CD14-positive monocyte (primary cell): ENCODE results near the gene ELN. TPM values are rescaled to one million over a fixed set of nuclear protein-coding genes. Genes with fewer than 3 reads are reported as not detected.

Experiments used
- DNase-seq, 3 donors: peaks; one replicate each; pipeline ENCODE4 v3.0.0-alpha.2; 2011 to 2022
- H2AFZ ChIP-seq: 2 replicates; pipeline ENCODE4 v1.6.0; 2012; ENCODE audit warnings: mild to moderate bottlenecking, low read depth, low read length, inconsistent platforms; ENCODE audit not compliant: insufficient read depth, poor library complexity, severe bottlenecking
- H3K27ac ChIP-seq, 2 donors: 1 replicate in 1 of 2; 2 replicates in 1 of 2; pipeline ENCODE4 v1.5.1; 2012 to 2013; ENCODE audit warnings: low read length in 2 of 2, control low read depth in 1 of 2, inconsistent platforms in 1 of 2, low read depth in 1 of 2, mild to moderate bottlenecking in 1 of 2
- H3K27me3 ChIP-seq, 2 donors: one replicate each; pipeline versions ENCODE4 v1.6.0 to v1.6.1; 2011 to 2013; ENCODE audit warnings: low read length in 2 of 2; ENCODE audit not compliant: control insufficient read depth in 2 of 2, insufficient read depth in 2 of 2
- H3K36me3 ChIP-seq, 2 donors: replicated peaks in 1 of 2; 1 replicate in 1 of 2; 2 replicates in 1 of 2; pipeline versions ENCODE4 v1.5.1 to v1.6.1; 2012 to 2013; ENCODE audit warnings: low read length in 2 of 2, control low read depth in 1 of 2, inconsistent platforms in 1 of 2, mild to moderate bottlenecking in 1 of 2; ENCODE audit not compliant: insufficient read depth in 2 of 2, control insufficient read depth in 1 of 2
- H3K4me1 ChIP-seq, 2 donors: 1 replicate in 1 of 2; 2 replicates in 1 of 2; pipeline versions ENCODE4 v1.5.1 to v1.6.1; 2012 to 2013; ENCODE audit warnings: low read length in 2 of 2, control low read depth in 1 of 2, inconsistent platforms in 1 of 2, mild to moderate bottlenecking in 1 of 2, moderate library complexity in 1 of 2; ENCODE audit not compliant: insufficient read depth in 2 of 2, control insufficient read depth in 1 of 2
- H3K4me2 ChIP-seq: replicated peaks from 2 replicates; pipeline ENCODE3; 2012; ENCODE audit warnings: low read length, moderate library complexity, mild to moderate bottlenecking; ENCODE audit not compliant: poor library complexity, severe bottlenecking; ENCODE audit errors: extremely low read depth
- H3K4me3 ChIP-seq, 3 experiments: fragments of 200-600 bp in 1 of 3; sonication (generic) in 1 of 3; replicated peaks in 1 of 3; 1 replicate in 2 of 3; 2 replicates in 1 of 3; pipeline ENCODE4 v1.5.1; 2011 to 2013; ENCODE audit warnings: low read length in 3 of 3, mild to moderate bottlenecking in 3 of 3, control low read depth in 2 of 3, low read depth in 2 of 3, inconsistent platforms in 1 of 3, moderate library complexity in 1 of 3
- H3K79me2 ChIP-seq: 2 replicates; pipeline ENCODE4 v1.6.0; 2012; ENCODE audit warnings: mild to moderate bottlenecking, control low read depth, inconsistent platforms, low read length, moderate library complexity; ENCODE audit not compliant: insufficient read depth
- H3K9ac ChIP-seq: 2 replicates; pipeline ENCODE4 v1.6.0; 2017; ENCODE audit warnings: low read length, mild to moderate bottlenecking; ENCODE audit not compliant: insufficient read depth, poor library complexity, severe bottlenecking
- H3K9me3 ChIP-seq, 2 donors: replicated peaks in 1 of 2; 1 replicate in 1 of 2; 2 replicates in 1 of 2; pipeline versions ENCODE4 v1.5.1 to v1.6.1; 2012 to 2013; ENCODE audit warnings: low read length in 2 of 2, control low read depth in 1 of 2; ENCODE audit not compliant: control insufficient read depth in 1 of 2, insufficient read depth in 1 of 2
- H4K20me1 ChIP-seq: 2 replicates; pipeline ENCODE4 v1.6.0; 2012; ENCODE audit warnings: mild to moderate bottlenecking, low read length, control low read depth, moderate library complexity; ENCODE audit not compliant: insufficient read depth
- H3K27ac Mint-ChIP-seq, 7 donors: one replicate each; pipeline ENCODE4 v1.8.0; 2020; ENCODE audit warnings: mild to moderate bottlenecking in 7 of 7, mixed read lengths in 7 of 7, moderate library complexity in 6 of 7, inconsistent platforms in 2 of 7
- H3K27me3 Mint-ChIP-seq, 3 donors: one replicate each; pipeline ENCODE4 v1.8.0; 2021 to 2022; ENCODE audit warnings: low read depth in 3 of 3, mild to moderate bottlenecking in 3 of 3, mixed read lengths in 3 of 3, moderate library complexity in 3 of 3, inconsistent platforms in 1 of 3
- H3K36me3 Mint-ChIP-seq, 2 donors: one replicate each; pipeline ENCODE4 v1.8.0; 2020; ENCODE audit warnings: mixed read lengths in 2 of 2, inconsistent platforms in 1 of 2, mild to moderate bottlenecking in 1 of 2
- H3K4me1 Mint-ChIP-seq: one replicate; pipeline ENCODE4 v1.8.0; 2020; ENCODE audit warnings: mild to moderate bottlenecking, mixed read lengths
- H3K4me3 Mint-ChIP-seq, 2 donors: one replicate each; pipeline ENCODE4 v1.8.0; 2020; ENCODE audit warnings: mild to moderate bottlenecking in 2 of 2, mixed read lengths in 2 of 2, moderate library complexity in 1 of 2
- H3K9me3 Mint-ChIP-seq, 7 donors: one replicate each; pipeline ENCODE4 v1.8.0; 2020 to 2022; ENCODE audit warnings: mixed read lengths in 7 of 7, mild to moderate bottlenecking in 6 of 7, moderate library complexity in 6 of 7, inconsistent platforms in 2 of 7
- CTCF ChIP-seq: fragments of 200-600 bp; IDR thresholded peaks from one replicate; pipeline ENCODE4 v1.8.0; 2022; ENCODE audit warnings: antibody characterized with exemption, mild to moderate bottlenecking
- WGBS: methylation state at CpG from one replicate; pipeline ENCODE4 v1.1.5; 2013; ENCODE audit warnings: missing lambda C conversion rate; ENCODE audit not compliant: insufficient coverage; 5-methylcytosine and 5-hydroxymethylcytosine counted together
- intact Hi-C, 2 donors: fragments of 100-400 bp; cut with micrococcal nuclease; formaldehyde crosslinking; loops; one replicate each; pipeline versions ENCODE4 v1.15.0 to v1.15.1; 2023
- polyA plus RNA-seq, 3 donors: library from polyadenylated mRNA; depleted of rRNA in 1 of 3; unstranded in 2 of 3; stranded (reverse) in 1 of 3; fragments of 300-500 nt in 2 of 3; fragments of >200 nt in 1 of 3; fragmentation: Illumina TruSeq in 2 of 3; gene quantifications; 1 replicate in 2 of 3; 2 replicates in 1 of 3; pipeline ENCODE4 v1.2.3, GENCODE V29; 2012 to 2021

Gene ELN
- polyA plus RNA-seq, 3 donors = not detected

- Histone ChIP-seq H3K36me3 (no peaks in the 10 kb centered on the region), H3K4me2 (no peak overlapping the region), H3K9me3 (no peaks in the 10 kb centered on the region), H3K79me2 (no peaks in the 10 kb centered on the region), H2AFZ (no peak overlapping the region), H3K9ac (no peak overlapping the region), H3K27me3 (no peaks in the 10 kb centered on the region), H3K4me1 (peaks cover 18 to 23% of the 10 kb centered on the region in 2 donors), H3K4me3 (no peak overlapping the region), H4K20me1 (no peaks in the 10 kb centered on the region), H3K27ac (no peak overlapping the region)
- 97% methylated on average over 3 of the region's 6 CpGs for WGBS
- no peak for TF ChIP-seq CTCF
- Mint-ChIP-seq H3K27me3 (peaks cover 7 to 18% (median 12%) of the 10 kb centered on the region in 3 donors), H3K4me1 (peaks cover 31% of the 10 kb centered on the region), H3K27ac (no peak overlapping the region), H3K36me3 (no peaks in the 10 kb centered on the region), H3K9me3 (peaks cover 0 to 2% (median 0%) of the 10 kb centered on the region in 7 donors), H3K4me3 (no peak overlapping the region)
- intact Hi-C loops = no loop called here
- DNase-seq = no peak
Measured at GRCh38 chr7:73980206-73980605, 47.8 kb upstream of the ELN start.

- H3K4me2 ChIP-seq = no peak overlapping the region
- no peak overlapping the region for H3K4me3 ChIP-seq
- no peaks in the 10 kb centered on the region for H4K20me1 ChIP-seq
- H2AFZ ChIP-seq = no peak overlapping the region
- no peak overlapping the region for H3K27ac ChIP-seq
- no peak overlapping the region for H3K9ac ChIP-seq
- H3K4me1 Mint-ChIP-seq = peaks cover 31% of the 10 kb centered on the region
- peaks cover 7 to 18% (median 9%) of the 10 kb centered on the region in 3 donors for H3K27me3 Mint-ChIP-seq
- no peaks in the 10 kb centered on the region for H3K36me3 Mint-ChIP-seq
- H3K27me3 ChIP-seq = no peaks in the 10 kb centered on the region
- no peaks in the 10 kb centered on the region for H3K9me3 ChIP-seq
- DNase-seq = no peak
- no peaks in the 10 kb centered on the region for H3K79me2 ChIP-seq
- peak overlapping the region in 1 of 7 donors; percentile 35 for H3K27ac Mint-ChIP-seq
- H3K36me3 ChIP-seq = no peaks in the 10 kb centered on the region
- H3K9me3 Mint-ChIP-seq = peaks cover 0 to 2% (median 0%) of the 10 kb centered on the region in 7 donors
- no CpG with 5 or more reads among the region's 7 CpGs for WGBS
- TF ChIP-seq CTCF = no peak
- intact Hi-C loops = no loop called here
- H3K4me1 ChIP-seq = peaks cover 18 to 23% of the 10 kb centered on the region in 2 donors
- no peak overlapping the region for H3K4me3 Mint-ChIP-seq
Measured at GRCh38 chr7:73981933-73982332, 46.0 kb upstream of the ELN start.
